OCI-LY1 (cell line): Measurements from ENCODE around the gene FLG.
"Not testable (repeated sequence)": the region's sequence is repeated elsewhere in the genome, so short reads cannot be mapped to it uniquely, and the experiment has no call there.

Experiments
- H2AFZ ChIP-seq: fragments of 200-600 bp; sonication (generic), shearing (Covaris generic); 2 replicates; pipeline ENCODE4 v1.6.0; 2014; ENCODE audit warnings: antibody characterized with exemption, mild to moderate bottlenecking, low read length
- H3F3A ChIP-seq: fragments of 200-600 bp; sonication (generic), shearing (Covaris generic); 2 replicates; pipeline ENCODE4 v1.6.0; 2014; ENCODE audit warnings: mild to moderate bottlenecking, antibody characterized with exemption, low read length, moderate library complexity; ENCODE audit not compliant: insufficient read depth
- H3K27ac ChIP-seq: fragments of 200-600 bp; sonication (generic); 2 replicates; pipeline ENCODE4 v1.5.1; 2014; ENCODE audit warnings: low read length, mixed run types, mild to moderate bottlenecking, low read depth; ENCODE audit not compliant: poor library complexity, severe bottlenecking
- H3K27me3 ChIP-seq: fragments of 200-600 bp; sonication (generic); 2 replicates; pipeline ENCODE4 v1.6.0; 2014; ENCODE audit warnings: antibody characterized with exemption, mild to moderate bottlenecking, low read length, moderate library complexity; ENCODE audit not compliant: insufficient read depth
- H3K36me3 ChIP-seq: fragments of 200-600 bp; sonication (generic); 2 replicates; pipeline ENCODE4 v1.6.1; 2014; ENCODE audit warnings: mild to moderate bottlenecking, antibody characterized with exemption, low read length, moderate library complexity, mixed read lengths; ENCODE audit not compliant: insufficient read depth
- H3K4me1 ChIP-seq: fragments of 200-600 bp; sonication (generic); 2 replicates; pipeline ENCODE4 v1.5.1; 2014; ENCODE audit warnings: mild to moderate bottlenecking, low read length, moderate library complexity; ENCODE audit not compliant: insufficient read depth, severe bottlenecking
- H3K4me2 ChIP-seq: fragments of 200-600 bp; sonication (generic), shearing (Covaris generic); 2 replicates; pipeline ENCODE4 v1.6.1; 2014; ENCODE audit warnings: low read length
- H3K4me3 ChIP-seq: fragments of 200-600 bp; sonication (generic); 2 replicates; pipeline ENCODE4 v1.5.1; 2014; ENCODE audit warnings: low read length, low read depth, mild to moderate bottlenecking, mixed read lengths; ENCODE audit not compliant: poor library complexity, severe bottlenecking
- H3K79me2 ChIP-seq: fragments of 200-600 bp; shearing (Covaris generic); 2 replicates; pipeline ENCODE4 v1.6.1; 2016; ENCODE audit warnings: mixed run types, low read length, mixed read lengths; ENCODE audit not compliant: insufficient read depth
- H3K9ac ChIP-seq: fragments of 200-600 bp; sonication (generic), shearing (Covaris generic); 2 replicates; pipeline ENCODE4 v1.6.1; 2014; ENCODE audit warnings: mild to moderate bottlenecking, low read length, mixed read lengths
- H3K9me2 ChIP-seq: fragments of 200-600 bp; sonication (generic), shearing (Covaris generic); 2 replicates; pipeline ENCODE4 v1.6.1; 2014; ENCODE audit warnings: low read depth, mild to moderate bottlenecking, low read length, mixed read lengths
- H3K9me3 ChIP-seq: fragments of 200-600 bp; shearing (Covaris generic); 2 replicates; pipeline ENCODE4 v1.6.1; 2014; ENCODE audit warnings: low read length, mixed read lengths
- H4K20me1 ChIP-seq: fragments of 200-600 bp; sonication (generic), shearing (Covaris generic); 2 replicates; pipeline ENCODE4 v1.6.0; 2016; ENCODE audit warnings: mild to moderate bottlenecking, low read length; ENCODE audit not compliant: insufficient read depth
- EZH2 ChIP-seq: fragments of 200-600 bp; sonication (generic), shearing (Covaris generic); IDR thresholded peaks from 2 replicates; pipeline ENCODE4 v1.8.0; 2017; ENCODE audit warnings: borderline replicate concordance, mixed run types, mild to moderate bottlenecking, antibody characterized with exemption, low read length, moderate library complexity, mixed read lengths
- TF ChIP-seq, protein P1 (sequence below): fragments of 200-600 bp; sonication (generic), shearing (Covaris generic); IDR thresholded peaks from 2 replicates; pipeline ENCODE4 v1.5.1; 2017; ENCODE audit warnings: mild to moderate bottlenecking, antibody characterized with exemption, low read length, moderate library complexity, mixed read lengths

The FLG gene

GRCh38 chr1:152309955-152310354, 15.1 kb downstream of the FLG start:
- Histone ChIP-seq H3K9me3 (no peaks in the 10 kb centered on the region), H4K20me1 (no peaks in the 10 kb centered on the region), H3K9me2 (no peaks in the 10 kb centered on the region), H2AFZ (no peak overlapping the region), H3K4me2 (no peak overlapping the region), H3K4me3 (no peak overlapping the region), H3K27ac (no peak overlapping the region), H3K79me2 (no peaks in the 10 kb centered on the region), H3K9ac (no peak overlapping the region), H3K27me3 (no peaks in the 10 kb centered on the region), H3F3A (no peaks in the 10 kb centered on the region), H3K36me3 (no peaks in the 10 kb centered on the region), H3K4me1 (no peaks in the 10 kb centered on the region)
- TF ChIP-seq, protein P1, sequence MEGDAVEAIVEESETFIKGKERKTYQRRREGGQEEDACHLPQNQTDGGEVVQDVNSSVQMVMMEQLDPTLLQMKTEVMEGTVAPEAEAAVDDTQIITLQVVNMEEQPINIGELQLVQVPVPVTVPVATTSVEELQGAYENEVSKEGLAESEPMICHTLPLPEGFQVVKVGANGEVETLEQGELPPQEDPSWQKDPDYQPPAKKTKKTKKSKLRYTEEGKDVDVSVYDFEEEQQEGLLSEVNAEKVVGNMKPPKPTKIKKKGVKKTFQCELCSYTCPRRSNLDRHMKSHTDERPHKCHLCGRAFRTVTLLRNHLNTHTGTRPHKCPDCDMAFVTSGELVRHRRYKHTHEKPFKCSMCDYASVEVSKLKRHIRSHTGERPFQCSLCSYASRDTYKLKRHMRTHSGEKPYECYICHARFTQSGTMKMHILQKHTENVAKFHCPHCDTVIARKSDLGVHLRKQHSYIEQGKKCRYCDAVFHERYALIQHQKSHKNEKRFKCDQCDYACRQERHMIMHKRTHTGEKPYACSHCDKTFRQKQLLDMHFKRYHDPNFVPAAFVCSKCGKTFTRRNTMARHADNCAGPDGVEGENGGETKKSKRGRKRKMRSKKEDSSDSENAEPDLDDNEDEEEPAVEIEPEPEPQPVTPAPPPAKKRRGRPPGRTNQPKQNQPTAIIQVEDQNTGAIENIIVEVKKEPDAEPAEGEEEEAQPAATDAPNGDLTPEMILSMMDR, result no peak
- TF ChIP-seq EZH2, result no peak

GRCh38 chr1:152309320-152309901, 15.6 kb downstream of the FLG start:
- H3K9ac ChIP-seq, H3F3A ChIP-seq, H3K36me3 ChIP-seq, H4K20me1 ChIP-seq, H3K4me2 ChIP-seq, H3K27ac ChIP-seq, H3K79me2 ChIP-seq, H3K9me2 ChIP-seq, H3K27me3 ChIP-seq, H3K9me3 ChIP-seq, H3K4me3 ChIP-seq, H2AFZ ChIP-seq, H3K4me1 ChIP-seq: not testable (repeated sequence)

GRCh38 chr1:152308758-152309157, 16.3 kb downstream of the FLG start:
- not testable (repeated sequence) for H3K27ac ChIP-seq, H3K4me1 ChIP-seq, H3K36me3 ChIP-seq, H3K9ac ChIP-seq, H3K9me3 ChIP-seq, H3K4me2 ChIP-seq, H3K9me2 ChIP-seq, H3K27me3 ChIP-seq, H3F3A ChIP-seq, H3K79me2 ChIP-seq, H4K20me1 ChIP-seq, H2AFZ ChIP-seq, H3K4me3 ChIP-seq

DNA sequence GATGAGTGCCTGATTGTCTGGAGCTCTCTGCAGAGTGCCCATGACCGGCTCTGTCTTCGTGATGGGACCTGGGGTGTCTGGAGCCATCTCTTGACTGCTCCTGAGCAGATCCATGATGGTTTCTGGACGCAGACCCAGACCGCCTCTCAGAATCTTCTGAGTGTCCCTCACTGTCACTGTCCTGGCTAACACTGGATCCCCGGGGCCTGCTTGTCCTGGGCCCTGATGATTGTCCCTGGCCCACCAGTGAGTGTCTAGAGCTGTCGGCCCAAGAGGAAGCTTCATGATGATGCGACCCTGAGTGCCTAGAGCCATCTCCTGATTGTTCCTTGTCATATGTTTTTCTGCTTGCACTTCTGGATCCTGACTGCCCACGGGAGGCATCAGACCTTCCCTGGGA, 17.1 kb downstream of the FLG start:
- not testable (repeated sequence) for H3K36me3 ChIP-seq, H3F3A ChIP-seq, H3K4me1 ChIP-seq, H3K27ac ChIP-seq, H3K4me2 ChIP-seq, H3K4me3 ChIP-seq, H3K9me2 ChIP-seq, H3K9ac ChIP-seq, H3K9me3 ChIP-seq, H2AFZ ChIP-seq, H3K79me2 ChIP-seq, H4K20me1 ChIP-seq, H3K27me3 ChIP-seq

DNA sequence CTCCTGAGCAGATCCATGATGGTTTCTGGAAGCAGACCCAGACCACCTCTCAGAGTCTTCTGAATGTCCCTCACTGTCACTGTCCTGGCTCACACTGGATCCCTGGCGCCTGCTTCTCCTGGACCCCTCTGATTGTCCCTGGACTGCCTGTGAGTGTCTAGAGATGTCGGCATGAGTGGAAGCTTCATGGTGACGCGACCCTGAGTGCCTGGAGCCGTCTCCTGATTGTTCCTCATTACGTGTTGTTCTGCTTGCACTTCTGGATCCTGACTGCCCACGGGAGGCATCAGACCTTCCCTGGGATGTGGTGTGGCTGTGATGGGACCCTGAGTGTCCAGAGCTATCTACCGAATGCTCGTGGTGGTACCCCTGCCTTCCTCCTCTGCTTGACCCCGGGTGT, 18.9 kb downstream of the FLG start:
- H3K27me3 ChIP-seq, H3K36me3 ChIP-seq, H3K79me2 ChIP-seq, H4K20me1 ChIP-seq, H3K4me3 ChIP-seq, H3K9me3 ChIP-seq, H3K4me1 ChIP-seq, H3F3A ChIP-seq, H3K4me2 ChIP-seq, H3K9me2 ChIP-seq, H3K27ac ChIP-seq, H3K9ac ChIP-seq, H2AFZ ChIP-seq: not testable (repeated sequence)

- not testable (repeated sequence) for H4K20me1 ChIP-seq, H3K79me2 ChIP-seq, H3K27ac ChIP-seq, H3K4me2 ChIP-seq, H3K9me3 ChIP-seq, H3F3A ChIP-seq, H3K4me1 ChIP-seq, H3K27me3 ChIP-seq, H2AFZ ChIP-seq, H3K36me3 ChIP-seq, H3K4me3 ChIP-seq, H3K9ac ChIP-seq, H3K9me2 ChIP-seq
Measured at GRCh38 chr1:152304773-152305172, 20.3 kb downstream of the FLG start.

DNA sequence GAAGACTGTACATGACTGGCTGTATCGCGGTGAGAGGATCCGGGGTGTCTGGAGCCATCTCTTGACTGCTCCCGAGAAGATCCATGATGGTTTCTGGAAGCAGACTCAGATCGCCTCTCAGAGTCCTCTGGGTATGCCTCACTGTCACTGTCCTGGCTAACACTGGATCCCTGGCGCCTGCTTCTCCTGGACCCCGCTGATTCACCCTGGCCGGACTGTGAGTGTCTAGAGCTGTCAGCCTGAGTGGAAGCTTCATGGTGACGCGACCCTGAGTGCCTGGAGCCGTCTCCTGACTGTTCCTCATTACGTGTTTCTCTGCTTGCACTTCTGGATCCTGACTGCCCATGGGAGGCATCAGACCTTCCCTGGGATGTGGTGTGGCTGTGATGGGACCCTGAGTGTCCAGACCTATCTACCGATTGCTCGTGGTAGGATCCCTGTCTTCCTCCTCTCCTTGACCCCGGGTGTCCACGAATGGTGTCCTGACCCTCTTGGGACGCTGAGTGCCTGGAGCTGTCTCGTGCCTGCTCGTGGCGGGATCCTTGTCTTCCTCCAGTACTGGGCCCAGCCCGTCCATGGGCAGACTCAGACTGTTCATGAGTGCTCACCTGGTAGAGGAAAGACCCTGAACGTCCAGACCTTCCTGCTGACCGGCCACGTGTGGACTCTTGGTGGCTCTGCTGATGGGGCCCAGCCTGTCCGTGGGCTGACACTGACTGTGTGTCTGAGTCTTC, 21.7 kb downstream of the FLG start:
- H3K9me3 ChIP-seq, result not testable (repeated sequence)

More for the DNA sequence above, 21.7 kb downstream of the FLG start:
- H3K36me3 ChIP-seq, H4K20me1 ChIP-seq, H3K4me1 ChIP-seq, H3K9ac ChIP-seq, H3F3A ChIP-seq, H2AFZ ChIP-seq, H3K27ac ChIP-seq, H3K79me2 ChIP-seq, H3K4me3 ChIP-seq, H3K9me2 ChIP-seq, H3K27me3 ChIP-seq, H3K4me2 ChIP-seq: not testable (repeated sequence)
